HCT116 (cell line): ENCODE data around the gene SENP1. TPM values are rescaled to one million over a fixed set of nuclear protein-coding genes. Genes with fewer than 3 reads are reported as not detected.

Experiments used
- ATAC-seq: fragments of 200-7000 bp; cut with Tn5 transposase; 2 replicates; pipeline ENCODE4 v1.9.1; 2020; ENCODE audit warnings: mild to moderate bottlenecking, moderate library complexity
- BruUV-seq: library from RNA; stranded (reverse); fragments of 400-500 nt; replicated peaks from 2 replicates; lab custom pipeline; 2021; lab: Mats Ljungman, UMichigan
- CTCF ChIA-PET: fragments of 300-600 bp; sonication (Branson Sonifier 250); formaldehyde crosslinking; loops from one replicate; lab custom pipeline; 2021; ENCODE audit warnings: antibody characterized with exemption; lab: Charles Lee
- POLR2A ChIA-PET: fragments of 300-600, 350-600 bp; sonication (Branson Sonifier 250); formaldehyde crosslinking; loops from one replicate; lab custom pipeline; 2021; ENCODE audit warnings: antibody characterized with exemption; lab: Charles Lee
- RAD21 ChIA-PET, 2 experiments: fragments of 300-600 bp; sonication (Branson Sonifier 250); formaldehyde crosslinking; loops; one replicate each; lab custom pipeline; 2023; ENCODE audit warnings: low total read pairs in 2 of 2; ENCODE audit not compliant: uncharacterized antibody in 2 of 2, unreplicated experiment in 2 of 2, low non-redundant PET in 1 of 2; lab: Charles Lee
- DNase-seq: peaks from one replicate; pipeline ENCODE4 v3.0.0-alpha.2; 2010; ENCODE audit warnings: low read depth, low spot score
- H2AFZ ChIP-seq: fragments of 200-600 bp; shearing (Covaris generic), sonication (generic); 2 replicates; pipeline ENCODE4 v1.6.1; 2017; ENCODE audit warnings: low read depth, mixed run types, mixed read lengths, antibody characterized with exemption, low read length; ENCODE audit not compliant: poor library complexity, severe bottlenecking
- H3K27ac ChIP-seq: 2 replicates; pipeline ENCODE4 v1.5.1; 2012; ENCODE audit warnings: low read depth, low read length
- H3K27me3 ChIP-seq: fragments of 200-600 bp; sonication (generic); 2 replicates; pipeline ENCODE4 v1.6.1; 2016; ENCODE audit warnings: mixed run types, low read length, mixed read lengths; ENCODE audit not compliant: insufficient read depth
- H3K36me3 ChIP-seq, 2 experiments: fragments of 200-500 bp in 1 of 2; fragments of 200-600 bp in 1 of 2; sonication (Bioruptor generic) in 1 of 2; sonication (generic) in 1 of 2; 2 replicates each; pipeline versions ENCODE4 v1.5.1 to v1.6.1; 2014 to 2016; ENCODE audit warnings: low read length in 2 of 2, inconsistent platforms in 1 of 2, mixed read lengths in 1 of 2, mixed run types in 1 of 2; ENCODE audit not compliant: insufficient read depth in 2 of 2, control insufficient read depth in 1 of 2
- H3K4me1 ChIP-seq, 2 experiments: fragments of 200-600 bp in 1 of 2; sonication (generic) in 1 of 2; 2 replicates each; pipeline versions ENCODE4 v1.5.1 to v1.6.1; 2012 to 2017; ENCODE audit warnings: low read length in 2 of 2, inconsistent platforms in 1 of 2, mild to moderate bottlenecking in 1 of 2, mixed read lengths in 1 of 2, mixed run types in 1 of 2, moderate library complexity in 1 of 2; ENCODE audit not compliant: insufficient read depth in 2 of 2, control insufficient read depth in 1 of 2
- H3K4me2 ChIP-seq: fragments of 200-600 bp; sonication (generic); 2 replicates; pipeline ENCODE4 v1.6.1; 2017; ENCODE audit warnings: mixed run types, low read length, mixed read lengths
- H3K4me3 ChIP-seq, 2 experiments: fragments of 200-600 bp in 1 of 2; sonication (generic) in 1 of 2; replicated peaks in 1 of 2; 2 replicates each; pipeline ENCODE4 v1.5.1; 2011 to 2016; ENCODE audit warnings: low read length in 2 of 2, control low read depth in 1 of 2, low read depth in 1 of 2, mild to moderate bottlenecking in 1 of 2, mixed read lengths in 1 of 2, mixed run types in 1 of 2
- H3K79me2 ChIP-seq: fragments of 200-600 bp; sonication (generic); 2 replicates; pipeline ENCODE4 v1.6.1; 2017; ENCODE audit warnings: mild to moderate bottlenecking, mixed run types, low read length, moderate library complexity, mixed read lengths; ENCODE audit not compliant: insufficient read depth
- H3K9ac ChIP-seq: fragments of 200-600 bp; sonication (generic); 2 replicates; pipeline ENCODE4 v1.6.1; 2016; ENCODE audit warnings: low read length, mixed read lengths
- H3K9me2 ChIP-seq: fragments of 200-600 bp; sonication (generic), shearing (Covaris generic); 2 replicates; pipeline ENCODE4 v1.6.1; 2017; ENCODE audit warnings: mixed run types, mild to moderate bottlenecking, moderate library complexity; ENCODE audit not compliant: insufficient read depth
- H3K9me3 ChIP-seq, 2 experiments: fragments of 200-500 bp in 1 of 2; fragments of 200-600 bp in 1 of 2; sonication (Bioruptor generic) in 1 of 2; sonication (generic) in 1 of 2; 2 replicates each; pipeline ENCODE4 v1.6.1; 2014 to 2017; ENCODE audit warnings: low read length in 2 of 2, mixed read lengths in 2 of 2, inconsistent platforms in 1 of 2, low read depth in 1 of 2, mild to moderate bottlenecking in 1 of 2, mixed run types in 1 of 2, moderate library complexity in 1 of 2; ENCODE audit not compliant: control insufficient read depth in 1 of 2, insufficient read depth in 1 of 2
- H4K20me1 ChIP-seq: fragments of 200-600 bp; sonication (generic), shearing (Covaris generic); 2 replicates; pipeline ENCODE4 v1.6.1; 2017; ENCODE audit warnings: mixed run types, mild to moderate bottlenecking, moderate library complexity; ENCODE audit not compliant: insufficient read depth
- CBX3 ChIP-seq: IDR thresholded peaks from 2 replicates; pipeline ENCODE4 v1.6.1; 2012; ENCODE audit warnings: low read depth
- CTCF ChIP-seq, 3 experiments: fragments of 200-600 bp in 1 of 3; sonication (generic) in 1 of 3; IDR thresholded peaks in 2 of 3; conservative IDR thresholded peaks in 1 of 3; 2 replicates each; pipeline ENCODE4 v1.5.1; 2012 to 2017; ENCODE audit warnings: low read depth in 2 of 3, low read length in 2 of 3, antibody characterized with exemption in 1 of 3, borderline replicate concordance in 1 of 3, control low read depth in 1 of 3, mild to moderate bottlenecking in 1 of 3, mixed read lengths in 1 of 3, mixed run types in 1 of 3, moderate library complexity in 1 of 3; ENCODE audit not compliant: insufficient read depth in 1 of 3
- EGR1 ChIP-seq: IDR thresholded peaks from 2 replicates; pipeline ENCODE4 v1.6.1; 2012; ENCODE audit warnings: low read depth
- ELF1 ChIP-seq: IDR thresholded peaks from 2 replicates; pipeline ENCODE4 v1.6.1; 2012; ENCODE audit warnings: low read depth, borderline replicate concordance
- EZH2 ChIP-seq: fragments of 200-600 bp; sonication (generic); IDR thresholded peaks from 2 replicates; pipeline ENCODE4 v1.6.1; 2017; ENCODE audit warnings: antibody characterized with exemption, mixed run types
- FOSL1 ChIP-seq: IDR thresholded peaks from 2 replicates; pipeline ENCODE4 v1.6.1; 2012; ENCODE audit warnings: low read depth
- JUND ChIP-seq: IDR thresholded peaks from 2 replicates; pipeline ENCODE4 v1.6.1; 2012
- POLR2AphosphoS5 ChIP-seq: IDR thresholded peaks from 2 replicates; pipeline ENCODE4 v1.6.1; 2011; ENCODE audit warnings: mild to moderate bottlenecking, low read depth, low read length, moderate library complexity
- RAD21 ChIP-seq: IDR thresholded peaks from 2 replicates; pipeline ENCODE4 v1.6.1; 2012; ENCODE audit warnings: low read depth, mild to moderate bottlenecking
- REST ChIP-seq: IDR thresholded peaks from 2 replicates; pipeline ENCODE4 v1.6.1; 2012; ENCODE audit warnings: low read depth
- SIN3A ChIP-seq: IDR thresholded peaks from 2 replicates; pipeline ENCODE4 v1.6.1; 2012; ENCODE audit warnings: low read depth
- TCF7L2 ChIP-seq: IDR thresholded peaks from 2 replicates; pipeline ENCODE4 v1.7.0; 2011; ENCODE audit warnings: borderline replicate concordance, inconsistent platforms; ENCODE audit not compliant: insufficient read depth, insufficient read length; ENCODE audit errors: extremely low read depth
- YY1 ChIP-seq: IDR thresholded peaks from 2 replicates; pipeline ENCODE4 v1.6.1; 2011; ENCODE audit warnings: low read length, low read depth, moderate library complexity, mild to moderate bottlenecking; ENCODE audit not compliant: insufficient replicate concordance; ENCODE audit errors: extremely low read depth
- ZFX ChIP-seq: fragments of 450-650 bp; IDR thresholded peaks from 2 replicates; pipeline ENCODE4 v1.6.1; 2017
- ZNF274 ChIP-seq: fragments of 200-500 bp; sonication (Bioruptor generic); IDR thresholded peaks from 2 replicates; pipeline ENCODE4 v1.6.1; 2014; ENCODE audit warnings: mild to moderate bottlenecking, low read depth, low read length, inconsistent platforms
- intact Hi-C: fragments of 100-400 bp; cut with micrococcal nuclease; formaldehyde crosslinking; loops from 2 replicates; pipeline ENCODE4 v1.10.0; 2022
- total RNA-seq: library from RNA; stranded (reverse); gene quantifications from one replicate; pipeline ENCODE4 v1.2.1, GENCODE V29; 2021; ENCODE audit not compliant: unreplicated experiment
- TF ChIP-seq, protein P1 (sequence below): IDR thresholded peaks from 2 replicates; pipeline ENCODE4 v1.6.1; 2012
- TF ChIP-seq, protein P2 (sequence below): IDR thresholded peaks from 2 replicates; pipeline ENCODE4 v1.6.1; 2011; ENCODE audit warnings: mild to moderate bottlenecking, low read length, moderate library complexity; ENCODE audit not compliant: insufficient replicate concordance; ENCODE audit errors: extremely low read depth
- TF ChIP-seq, protein P3 (sequence below): IDR thresholded peaks from 2 replicates; pipeline ENCODE4 v1.6.1; 2012

The SENP1 gene
- total RNA-seq, 1 experiment from 2014 or later, result 17.7 TPM

DNA sequence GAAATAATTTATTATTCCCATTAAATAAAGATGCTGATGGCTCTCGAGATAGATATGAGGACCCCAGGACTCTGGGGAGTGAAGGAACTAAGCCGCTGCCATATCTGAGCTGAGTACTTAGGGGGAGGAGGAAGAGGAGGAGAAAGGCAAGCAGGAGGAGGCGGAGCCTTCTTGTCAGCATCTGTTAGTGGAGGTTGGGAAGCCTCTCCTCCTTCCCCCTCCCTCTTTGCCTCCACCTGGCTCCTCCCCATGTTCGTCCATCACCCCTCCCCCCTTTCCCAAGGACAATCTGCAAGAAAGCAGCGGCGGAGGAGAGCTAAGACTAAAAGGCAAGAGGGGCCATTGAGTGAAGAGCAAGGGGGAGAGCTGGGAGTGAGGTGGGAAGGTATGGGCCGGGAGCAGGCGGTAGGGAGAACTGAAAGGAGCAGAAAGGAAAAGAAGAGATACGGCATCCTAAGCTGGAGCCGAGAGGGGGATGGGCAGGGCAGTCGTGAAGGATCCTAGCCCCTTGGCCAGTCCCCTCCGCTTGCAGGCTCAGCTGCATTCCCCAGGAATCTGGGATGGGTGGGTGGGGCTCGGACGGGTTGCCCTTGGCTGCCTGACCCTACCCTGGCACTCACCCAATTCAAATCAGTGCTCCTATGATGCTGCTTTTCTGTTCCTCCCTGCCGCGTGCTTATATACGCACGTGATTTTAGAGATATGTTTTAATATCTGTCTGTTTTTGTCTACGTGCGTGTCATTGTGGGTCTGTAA lies 13.4 kb upstream of the SENP1 start, which contains the start of gene PFKM:
TSS of gene PFKM (plus strand) at position 287 of the 756 bp plus-strand sequence. CDS start 3,411 bp downstream, outside the sequence.
- Histone ChIP-seq H4K20me1 (no peaks in the 10 kb centered on the region), H3K4me3 (peak within 1 kb of the TSS; percentile 79 to 93), H3K79me2 (peaks cover 25% of the 10 kb centered on the region), H3K4me1 (peaks cover 12 to 17% of the 10 kb centered on the region in 2 experiments), H3K9me2 (no peaks in the 10 kb centered on the region), H3K27me3 (0 out of 2 replicates have a peak, but pooled peaks cover 4% of the 10 kb centered on the region), H3K9me3 (no peaks in the 10 kb centered on the region), H3K4me2 (peak within 1 kb of the TSS; percentile 86), H2AFZ (peak within 1 kb of the TSS; percentile 5), H3K36me3 (peaks cover 13% of the 10 kb centered on the region in 2 experiments; a peak in 3 of 4 replicates), H3K27ac (peak within 1 kb of the TSS; percentile 8; the same call in 1 of the 2 replicates), H3K9ac (peak within 1 kb of the TSS; percentile 81)
- RAD21 ChIA-PET, result no interaction called here
- ATAC-seq (peak; percentile 100), DNase-seq (peak; percentile 87)
- CTCF ChIA-PET, result interaction anchor here (0.7 to 1.3 kb wide), 4 partner anchors 38 to 335 kb away, joined by 3 read pairs; partner anchors contain the start of gene ASB8
- intact Hi-C loops, result no loop called here
- POLR2A ChIA-PET, result interaction anchor here (0.8 to 1.4 kb wide), 4 partner anchors 9 to 383 kb away, joined by 3 to 6 read pairs (median 4); partner anchors contain the start of gene SENP1
- BruUV-seq, result no TSS peak
- TF ChIP-seq EZH2, result no peak
- TF ChIP-seq, protein P1, sequence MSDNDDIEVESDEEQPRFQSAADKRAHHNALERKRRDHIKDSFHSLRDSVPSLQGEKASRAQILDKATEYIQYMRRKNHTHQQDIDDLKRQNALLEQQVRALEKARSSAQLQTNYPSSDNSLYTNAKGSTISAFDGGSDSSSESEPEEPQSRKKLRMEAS, result peak; percentile 51
- no peak for TF ChIP-seq ELF1
- TF ChIP-seq JUND, result no peak
- TF ChIP-seq, protein P2, sequence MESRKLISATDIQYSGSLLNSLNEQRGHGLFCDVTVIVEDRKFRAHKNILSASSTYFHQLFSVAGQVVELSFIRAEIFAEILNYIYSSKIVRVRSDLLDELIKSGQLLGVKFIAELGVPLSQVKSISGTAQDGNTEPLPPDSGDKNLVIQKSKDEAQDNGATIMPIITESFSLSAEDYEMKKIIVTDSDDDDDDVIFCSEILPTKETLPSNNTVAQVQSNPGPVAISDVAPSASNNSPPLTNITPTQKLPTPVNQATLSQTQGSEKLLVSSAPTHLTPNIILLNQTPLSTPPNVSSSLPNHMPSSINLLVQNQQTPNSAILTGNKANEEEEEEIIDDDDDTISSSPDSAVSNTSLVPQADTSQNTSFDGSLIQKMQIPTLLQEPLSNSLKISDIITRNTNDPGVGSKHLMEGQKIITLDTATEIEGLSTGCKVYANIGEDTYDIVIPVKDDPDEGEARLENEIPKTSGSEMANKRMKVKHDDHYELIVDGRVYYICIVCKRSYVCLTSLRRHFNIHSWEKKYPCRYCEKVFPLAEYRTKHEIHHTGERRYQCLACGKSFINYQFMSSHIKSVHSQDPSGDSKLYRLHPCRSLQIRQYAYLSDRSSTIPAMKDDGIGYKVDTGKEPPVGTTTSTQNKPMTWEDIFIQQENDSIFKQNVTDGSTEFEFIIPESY, result no peak
- TF ChIP-seq RAD21, result no peak
- no peak for TF ChIP-seq TCF7L2
- no peak for TF ChIP-seq ZFX
- TF ChIP-seq CBX3, result no peak
- TF ChIP-seq POLR2AphosphoS5, result peak; percentile 70
- no peak for TF ChIP-seq ZNF274
- no peak; the same call in 1 of the 2 replicates for TF ChIP-seq SIN3A
- no peak for TF ChIP-seq REST
- no peak for TF ChIP-seq CTCF (IDR thresholded peaks at IDR 0.05 in 2 of 3, conservative IDR thresholded peaks at IDR 0.05 in 1 of 3; ENCODE audit: borderline replicate concordance in 1 of 3, insufficient read depth in 1 of 3, low read depth in 2 of 3, low read length in 2 of 3)
- TF ChIP-seq FOSL1, result no peak
- TF ChIP-seq YY1, result peak; percentile 34
- TF ChIP-seq, protein P3, sequence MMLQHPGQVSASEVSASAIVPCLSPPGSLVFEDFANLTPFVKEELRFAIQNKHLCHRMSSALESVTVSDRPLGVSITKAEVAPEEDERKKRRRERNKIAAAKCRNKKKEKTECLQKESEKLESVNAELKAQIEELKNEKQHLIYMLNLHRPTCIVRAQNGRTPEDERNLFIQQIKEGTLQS, result no peak
- TF ChIP-seq EGR1, result no peak
